Measurements from ENCODE around the gene KLHDC7A.

Gene KLHDC7A

DNA sequence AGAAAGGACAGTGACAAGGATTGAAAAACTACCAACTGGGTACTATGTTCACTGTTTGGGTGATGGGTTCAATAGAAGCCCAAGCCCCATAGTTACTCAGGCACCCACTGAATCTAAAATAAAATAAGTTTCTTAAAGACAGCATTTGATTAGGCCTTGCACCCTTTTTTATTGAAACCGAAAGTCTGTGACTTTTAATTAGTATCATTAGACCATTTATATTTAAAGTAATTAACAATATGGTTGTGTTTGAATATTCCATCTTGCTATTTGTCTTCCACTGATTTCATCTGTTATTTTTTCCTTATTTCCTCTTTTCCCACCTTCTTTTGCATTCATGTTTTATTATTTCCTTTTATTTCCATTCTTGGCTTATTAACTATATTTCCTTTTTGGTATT lies 27.4 kb downstream of the KLHDC7A start:
- DNase-seq (ENCODE audit: low read depth, low spot score), result no peak

DNA sequence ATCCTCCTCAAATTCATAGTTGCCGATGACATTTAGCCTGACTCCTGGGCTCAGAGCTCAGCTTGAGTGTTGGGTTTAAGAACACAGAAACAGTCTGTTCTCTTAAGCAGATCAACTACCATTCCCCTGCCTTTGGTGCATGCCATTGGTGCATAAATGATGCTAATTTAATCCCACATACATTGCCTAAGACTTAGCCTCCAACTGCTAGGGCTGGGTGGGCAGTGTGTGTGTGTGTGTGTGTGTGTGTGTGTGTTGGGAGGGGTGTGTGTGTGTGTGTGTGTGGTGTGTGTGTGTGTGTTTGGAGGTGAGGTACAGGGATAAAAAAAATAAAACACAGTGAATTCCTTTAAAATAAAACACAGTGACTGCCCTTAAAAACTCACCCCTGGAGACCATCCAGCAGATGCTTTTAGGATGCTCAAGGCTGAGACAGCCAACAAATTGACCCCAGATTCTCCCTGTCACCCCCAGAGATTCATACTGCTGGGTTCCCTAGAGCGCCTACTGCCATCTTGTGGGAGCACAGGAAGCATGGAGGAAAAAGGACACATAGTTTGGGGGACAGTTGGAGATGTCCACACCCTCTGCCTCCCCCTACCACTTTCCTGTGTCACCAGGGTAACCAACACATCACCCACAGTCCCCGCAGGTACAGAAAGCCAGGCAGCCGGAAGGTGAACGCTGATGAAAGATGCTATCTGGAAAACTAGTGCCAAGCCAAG lies 30.6 kb downstream of the KLHDC7A start:
- DNase-seq (ENCODE audit: low read depth, low spot score), result no peak

DNA sequence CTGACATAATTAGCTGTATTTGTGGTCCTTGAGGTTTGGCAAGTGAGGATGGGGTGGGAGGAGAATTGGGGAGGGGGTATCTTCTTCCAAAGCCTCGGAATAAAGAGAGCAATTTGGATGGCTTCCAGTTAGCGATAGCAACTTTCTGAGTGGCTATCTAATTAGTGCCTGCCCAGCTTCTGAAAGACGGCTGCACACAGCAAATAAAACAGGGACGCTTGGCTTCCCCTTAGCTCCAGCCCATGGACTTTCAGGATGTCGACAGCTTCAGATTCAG lies 31.1 kb downstream of the KLHDC7A start:
- no peak for DNase-seq (ENCODE audit: low read depth, low spot score)

DNA sequence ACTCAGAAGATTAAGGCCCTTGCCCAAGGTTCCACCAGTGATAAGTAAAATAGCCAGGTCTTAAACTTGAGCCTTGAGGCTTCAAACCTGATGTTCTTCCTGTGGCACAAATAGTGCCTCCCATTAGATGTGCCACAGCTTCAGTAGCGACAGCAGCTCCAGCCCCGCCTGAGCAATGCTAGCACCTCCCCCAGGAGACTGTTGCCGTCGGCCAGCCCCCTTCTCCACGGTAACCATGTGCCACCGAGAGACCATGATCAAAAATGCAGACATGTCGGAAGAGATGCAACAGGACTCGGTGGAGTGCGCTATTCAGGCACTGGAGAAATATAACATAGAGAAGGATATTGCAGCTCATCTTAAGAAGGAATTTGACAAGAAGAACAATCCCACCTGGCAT lies 32.2 kb downstream of the KLHDC7A start:
- DNase-seq (ENCODE audit: low read depth, low spot score), result no peak

DNA sequence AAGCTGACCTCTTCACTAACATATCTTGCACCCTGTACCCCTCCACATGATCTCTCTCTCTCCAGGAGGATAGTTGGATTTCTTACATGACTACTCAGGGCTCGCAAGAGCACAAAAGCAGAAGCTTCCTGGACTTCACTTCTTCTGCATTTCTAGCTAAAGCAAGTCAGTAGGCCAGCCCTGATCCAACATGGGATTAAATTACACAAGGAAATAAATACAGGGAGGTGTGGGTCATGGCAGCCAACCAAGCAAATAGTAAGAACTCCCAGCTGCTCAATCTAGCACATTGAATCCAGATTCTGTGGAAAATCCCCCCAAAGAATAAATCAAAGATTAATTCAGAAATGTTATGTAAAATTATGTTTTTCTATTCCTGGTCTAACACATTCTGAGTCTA lies 33.3 kb downstream of the KLHDC7A start:
- DNase-seq (ENCODE audit: low read depth, low spot score), result no peak

DNA sequence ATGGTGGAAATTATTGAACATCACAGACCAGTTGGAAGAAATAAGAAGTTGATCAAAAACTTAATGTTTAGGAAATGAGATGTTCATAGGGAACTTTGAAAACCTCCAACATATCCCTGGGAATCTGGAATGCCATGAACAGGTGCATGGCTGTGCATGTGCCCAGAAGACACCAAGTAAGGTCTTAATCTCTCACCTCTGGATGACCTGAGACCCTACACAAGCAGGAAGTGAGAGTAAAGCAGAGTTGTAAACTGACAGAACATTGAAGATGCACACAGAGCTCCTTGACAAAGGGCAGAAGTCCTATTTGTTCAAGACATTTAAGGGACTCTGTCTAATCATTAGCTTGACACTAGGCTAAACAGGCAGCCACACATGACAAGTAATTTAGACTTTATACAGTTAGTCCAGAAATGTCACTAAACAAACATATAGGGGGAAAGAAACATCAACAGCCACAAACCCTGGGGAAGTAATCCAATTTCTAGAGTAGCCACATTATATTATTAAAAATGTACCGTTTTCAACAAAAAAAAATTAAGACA lies 34.5 kb downstream of the KLHDC7A start:
- no peak for DNase-seq (ENCODE audit: low read depth, low spot score)

DNA sequence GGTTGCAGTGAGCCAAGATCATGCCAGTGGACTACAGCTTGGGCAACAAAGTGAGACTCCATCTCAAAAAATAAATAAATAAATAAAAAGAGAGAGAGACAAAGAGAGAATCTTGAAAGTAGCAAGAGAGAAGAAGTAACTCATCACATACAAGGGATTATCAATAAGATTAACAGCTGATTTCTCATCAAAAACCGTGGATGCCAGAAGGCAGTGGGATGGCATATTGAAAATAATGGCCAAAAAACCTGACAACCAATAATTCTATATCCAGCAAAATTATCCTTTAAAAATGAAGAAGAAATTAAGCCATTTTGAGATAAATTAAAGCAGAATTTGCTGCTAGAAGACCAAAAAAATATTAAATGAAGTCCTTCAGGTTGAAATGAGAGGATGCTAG lies 35.7 kb downstream of the KLHDC7A start:
- DNase-seq (ENCODE audit: low read depth, low spot score), result no peak

DNA sequence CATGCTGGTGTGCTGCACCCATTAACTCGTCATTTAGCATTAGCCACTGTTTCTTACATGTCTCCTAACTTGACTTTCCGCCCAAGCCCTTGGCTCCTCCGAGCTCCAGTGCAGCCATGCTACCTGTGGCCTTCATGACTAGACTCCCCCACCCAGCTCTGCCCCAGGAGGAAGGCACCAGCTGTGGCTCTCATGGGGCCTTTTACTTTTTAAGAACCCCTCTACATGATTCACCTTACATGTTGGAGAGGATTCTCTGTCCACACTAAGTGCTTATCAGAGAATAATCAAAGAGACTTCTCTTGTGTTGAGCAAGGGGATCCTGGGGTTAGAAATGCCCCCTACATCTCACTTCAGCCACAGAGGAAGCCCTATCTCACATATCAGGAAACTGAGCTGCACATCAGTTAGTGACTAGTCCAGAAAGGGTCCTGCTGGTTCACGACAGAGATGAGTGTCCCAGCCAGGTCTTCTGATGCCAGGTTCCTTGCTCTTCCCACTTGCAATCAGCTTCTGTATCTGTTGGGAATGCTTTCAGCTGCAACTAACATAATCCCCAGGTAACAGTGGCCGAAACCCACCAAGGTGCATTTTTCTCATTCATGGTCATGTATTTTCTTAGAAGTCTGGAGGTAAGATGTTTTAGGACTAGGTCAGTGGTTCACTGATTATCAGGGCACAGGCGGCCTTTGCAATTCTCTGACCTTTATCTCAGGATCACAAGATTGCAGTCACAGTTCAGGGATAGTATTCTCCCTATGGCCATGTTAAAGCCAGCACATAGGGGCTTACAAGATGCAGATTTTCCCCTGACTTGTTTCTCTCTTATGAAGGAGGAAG lies 45.9 kb downstream of the KLHDC7A start:
- DNase-seq (ENCODE audit: low read depth, low spot score), result no peak

DNA sequence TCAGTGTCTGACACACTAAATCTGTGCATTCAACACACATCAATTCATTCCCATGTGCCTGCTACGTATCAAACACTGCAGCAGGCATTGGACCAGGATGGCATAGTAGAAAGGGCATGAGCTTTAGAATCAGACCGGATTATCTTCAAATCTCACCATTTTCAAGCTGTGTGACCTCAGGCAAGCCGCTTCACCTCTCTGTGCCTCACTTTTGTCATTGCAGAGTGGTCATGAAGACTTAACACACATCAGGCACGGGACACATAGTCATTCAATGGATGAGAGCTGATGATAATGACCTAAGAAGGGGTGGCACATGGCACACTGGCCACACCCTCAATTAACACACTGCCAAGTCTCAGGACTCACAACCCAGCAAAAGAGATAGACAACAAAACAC lies 46.8 kb downstream of the KLHDC7A start:
- no peak for DNase-seq (ENCODE audit: low read depth, low spot score)

DNA sequence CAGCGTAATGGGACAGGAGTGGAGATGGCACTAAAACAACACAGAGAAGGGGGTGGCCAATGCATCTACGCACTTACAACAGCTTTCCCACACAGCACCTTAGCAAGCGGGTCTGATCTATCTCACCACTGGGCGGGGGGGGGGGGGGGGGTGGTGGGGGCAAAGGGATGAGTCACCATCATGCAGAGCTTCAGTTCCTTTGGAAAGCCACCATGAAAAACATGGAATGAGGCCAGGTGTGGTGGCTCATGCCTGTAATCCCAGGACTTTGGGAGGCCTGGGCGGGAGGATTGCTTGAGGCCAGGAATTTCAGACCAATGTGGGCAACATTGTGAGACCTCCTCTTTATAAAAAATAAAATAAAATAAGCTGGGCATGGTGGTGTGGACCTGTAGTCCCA lies 47.2 kb downstream of the KLHDC7A start:
- DNase-seq (ENCODE audit: low read depth, low spot score), result no peak

DNA sequence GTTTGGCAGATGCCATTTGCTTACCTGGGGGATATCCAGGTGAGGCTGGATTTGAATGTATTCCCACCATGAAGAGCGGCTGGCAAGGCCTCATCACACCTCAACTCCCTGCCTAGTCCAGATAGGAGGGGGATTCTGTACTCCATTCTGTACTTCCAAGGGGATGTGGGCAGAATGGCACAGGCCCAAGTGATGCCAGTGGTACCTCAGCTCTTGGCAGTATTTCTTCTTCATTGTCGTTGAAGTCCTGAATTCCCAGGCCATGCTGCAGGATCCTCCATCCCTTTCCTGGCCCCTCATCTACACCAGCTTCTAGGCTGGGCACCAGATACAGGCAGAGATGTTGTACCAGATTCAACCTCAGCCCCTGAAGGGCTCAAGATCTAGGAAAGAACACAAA lies 47.9 kb downstream of the KLHDC7A start:
- DNase-seq (ENCODE audit: low read depth, low spot score), result no peak

DNA sequence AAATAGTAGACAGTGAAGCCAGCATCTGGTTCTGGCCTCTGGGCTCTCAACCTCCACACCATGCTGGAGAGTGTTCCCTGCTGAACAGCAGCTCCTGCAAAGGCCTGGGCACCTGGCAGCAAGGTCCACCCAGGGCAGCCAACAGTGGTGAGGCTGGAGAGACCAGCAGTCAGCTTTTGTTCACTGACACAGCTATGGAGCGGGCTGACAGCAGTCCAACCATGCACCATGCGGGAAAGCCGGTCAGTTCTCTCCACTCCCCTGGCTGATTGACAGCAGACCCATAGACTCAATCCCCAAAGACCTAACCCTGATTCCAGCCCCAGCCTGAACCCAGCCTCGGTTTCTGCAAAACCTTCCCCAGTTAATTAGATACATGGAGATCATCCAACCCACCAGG lies 49.0 kb downstream of the KLHDC7A start:
- no peak for DNase-seq (ENCODE audit: low read depth, low spot score)

DNA sequence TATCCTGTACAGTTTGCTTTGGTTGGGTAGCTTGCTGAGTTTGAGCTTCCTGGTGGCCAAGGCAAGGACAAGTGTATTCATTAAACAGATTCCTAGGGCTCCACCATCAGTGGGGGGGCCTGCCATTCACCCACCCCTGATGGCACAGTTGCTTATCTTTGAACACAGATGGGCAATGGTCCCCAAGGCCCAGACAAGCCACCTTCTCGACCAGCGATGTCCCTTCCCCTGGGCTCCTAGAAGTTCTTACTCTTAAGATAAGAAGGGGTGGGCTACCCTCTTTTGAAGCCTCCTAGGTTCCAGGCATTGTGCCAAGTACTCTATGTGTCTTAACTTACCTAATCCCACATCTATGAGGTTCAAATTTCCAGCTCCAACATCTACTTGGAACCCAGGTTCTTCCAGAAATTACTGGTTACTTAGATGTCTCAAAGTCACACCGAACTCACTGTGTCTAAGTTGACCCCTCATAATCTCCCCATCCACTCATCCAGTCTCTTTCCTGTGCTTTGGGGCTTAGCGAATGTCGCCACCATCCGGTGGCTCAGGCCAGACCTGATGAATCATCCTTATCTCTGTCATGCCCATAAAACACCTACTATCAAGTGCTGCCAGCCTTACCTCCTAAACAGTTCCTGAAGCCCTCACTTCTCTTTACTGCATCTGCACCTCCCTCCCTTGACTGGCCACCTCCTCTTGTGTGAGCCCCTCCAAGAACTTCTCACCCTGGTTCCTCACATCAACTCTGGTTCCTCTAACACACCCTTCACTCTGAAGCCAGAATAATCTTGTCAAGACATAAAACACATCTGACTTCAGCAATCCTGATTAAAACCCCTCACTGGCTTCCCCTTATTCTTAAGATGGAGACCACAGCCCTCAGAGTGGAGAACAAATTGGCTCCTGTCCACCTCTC lies 50.1 kb downstream of the KLHDC7A start:
- no peak for DNase-seq (ENCODE audit: low read depth, low spot score)

DNA sequence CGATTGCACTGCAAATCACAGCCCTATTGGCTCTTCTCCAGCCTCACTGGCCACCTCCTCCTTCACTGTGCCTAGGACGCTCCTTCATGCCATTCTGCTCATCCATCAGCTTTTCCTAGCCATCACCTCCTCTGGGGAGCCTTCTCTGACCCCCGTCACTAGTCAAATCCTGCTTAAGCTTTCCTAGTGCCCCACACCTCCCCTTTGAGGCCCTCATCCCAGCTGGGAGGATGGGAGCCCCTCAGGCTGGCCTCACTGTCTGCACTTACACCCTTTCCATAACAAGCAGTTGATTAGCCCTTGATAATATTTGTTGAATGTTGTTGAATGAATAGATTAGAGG lies 50.7 kb downstream of the KLHDC7A start:
- no peak for DNase-seq (ENCODE audit: low read depth, low spot score)

DNA sequence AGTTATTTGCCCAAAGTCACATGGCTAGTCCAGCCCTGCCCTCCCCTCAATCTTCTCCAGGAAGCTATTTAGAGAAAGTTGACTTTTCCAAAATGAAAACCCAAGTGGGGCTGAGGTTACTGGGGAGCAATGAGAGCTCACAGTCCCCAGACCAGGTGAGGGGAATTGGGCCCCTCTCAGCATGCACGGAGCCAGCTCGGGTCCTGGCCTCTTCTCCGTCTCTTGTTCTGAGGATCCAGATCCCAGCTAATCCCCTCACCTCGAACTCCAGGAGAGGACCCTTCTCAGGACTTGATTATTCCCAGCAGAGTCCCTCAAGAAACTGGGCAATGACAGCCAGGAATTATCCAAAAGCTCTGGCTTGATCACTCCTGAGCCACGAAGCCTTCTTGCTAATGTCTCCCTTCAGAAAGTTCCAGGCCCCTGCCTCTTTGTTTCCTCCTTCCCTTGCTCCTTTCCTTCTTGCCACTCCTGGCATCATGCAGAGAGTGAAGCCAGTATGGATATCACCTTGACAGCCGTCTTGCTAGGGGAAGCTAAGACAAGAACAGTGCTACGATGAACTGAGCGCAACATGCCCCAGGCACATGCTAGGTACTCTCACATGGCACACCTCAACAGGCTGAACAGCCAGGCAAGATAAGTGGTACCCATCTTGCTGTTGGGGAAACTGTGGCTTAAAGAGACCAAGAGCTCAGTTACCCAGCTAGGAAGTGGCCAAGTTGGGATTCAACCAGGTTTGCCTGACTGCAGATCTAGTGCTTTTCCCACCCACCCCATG lies 51.9 kb downstream of the KLHDC7A start:
- DNase-seq (ENCODE audit: low read depth, low spot score), result no peak

DNA sequence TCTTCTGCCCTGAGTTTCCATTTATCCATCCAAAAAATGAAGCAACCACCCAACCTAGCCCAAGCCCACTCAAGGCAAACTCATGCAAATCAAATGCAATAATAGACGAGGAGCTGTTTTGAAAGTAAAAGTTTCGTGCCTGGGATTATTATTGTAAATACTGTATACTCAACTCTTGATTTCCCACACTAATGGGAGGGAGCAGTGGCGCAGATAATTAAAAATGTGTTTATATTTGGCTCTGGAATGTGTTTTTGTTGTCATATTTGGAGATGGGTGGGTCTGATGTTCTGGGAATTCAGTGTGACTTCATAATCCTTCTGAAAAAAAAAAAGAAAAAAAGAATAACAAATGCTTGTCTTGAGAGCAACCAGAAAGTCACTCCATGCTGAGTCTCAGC lies 52.5 kb downstream of the KLHDC7A start:
- no peak for DNase-seq (ENCODE audit: low read depth, low spot score)

DNA sequence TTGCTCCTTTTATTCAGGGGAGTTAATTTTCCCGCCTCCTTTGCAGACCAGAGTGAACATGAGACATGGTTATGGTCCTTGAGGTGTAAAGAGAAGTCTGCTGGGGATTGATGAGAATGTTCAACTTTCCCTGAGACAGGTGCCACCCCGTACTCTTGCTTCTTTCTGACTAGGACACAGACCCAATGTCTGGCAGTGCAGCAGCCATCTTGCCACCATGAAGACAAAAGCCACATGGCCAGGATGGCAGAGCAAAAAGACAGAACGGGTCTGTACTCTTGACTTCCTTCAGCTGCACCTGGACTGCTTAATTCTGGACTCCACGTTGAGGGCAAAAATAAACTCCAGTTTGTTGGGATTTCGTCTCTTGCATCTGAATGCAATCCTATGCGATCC lies 54.1 kb downstream of the KLHDC7A start:
- no peak for DNase-seq (ENCODE audit: low read depth, low spot score)

Data from astrocyte of the hippocampus (primary cell).